Natural killer cell (primary cell): Measurements from ENCODE around the gene SNRPA1. TPM values are rescaled to one million over a fixed set of nuclear protein-coding genes. Genes with fewer than 3 reads are reported as not detected.

Experiments
- ATAC-seq, 3 donors: fragments of 150-1000 bp in 2 of 3; fragments of 200-7000 bp in 1 of 3; cut with Tn5 transposase; 1 replicate in 1 of 3; 2 replicates in 2 of 3; pipeline ENCODE4 v1.10.0; 2021; ENCODE audit warnings: mild to moderate bottlenecking in 2 of 3, moderate library complexity in 2 of 3
- DNase-seq, 2 donors: peaks; one replicate each; pipeline versions ENCODE4 v3.0.0 to v3.0.0-alpha.2; 2013 to 2021; ENCODE audit warnings: mixed read lengths in 1 of 2
- H3K27ac ChIP-seq: one replicate; pipeline ENCODE4 v1.5.1; 2013; ENCODE audit warnings: mild to moderate bottlenecking, low read length
- H3K27me3 ChIP-seq: one replicate; pipeline ENCODE4 v1.6.1; 2013; ENCODE audit warnings: low read length; ENCODE audit not compliant: control insufficient read depth, insufficient read depth
- H3K36me3 ChIP-seq: one replicate; pipeline ENCODE4 v1.6.1; 2013; ENCODE audit warnings: low read length; ENCODE audit not compliant: control insufficient read depth, insufficient read depth
- H3K4me1 ChIP-seq: one replicate; pipeline ENCODE4 v1.6.1; 2013; ENCODE audit warnings: low read length; ENCODE audit not compliant: control insufficient read depth, insufficient read depth
- H3K4me3 ChIP-seq: one replicate; pipeline ENCODE4 v1.5.1; 2013; ENCODE audit warnings: low read length
- H3K9me3 ChIP-seq: one replicate; pipeline ENCODE4 v1.6.1; 2013; ENCODE audit warnings: low read length; ENCODE audit not compliant: control insufficient read depth, insufficient read depth
- H3K27ac Mint-ChIP-seq, 2 donors: one replicate each; pipeline ENCODE4 v1.8.0; 2022; ENCODE audit warnings: mild to moderate bottlenecking in 2 of 2, mixed read lengths in 2 of 2, moderate library complexity in 1 of 2
- H3K27me3 Mint-ChIP-seq, 2 donors: one replicate each; pipeline ENCODE4 v1.8.0; 2022; ENCODE audit warnings: low read depth in 2 of 2, mixed read lengths in 2 of 2
- H3K36me3 Mint-ChIP-seq: one replicate; pipeline ENCODE4 v1.8.0; 2022; ENCODE audit warnings: mixed read lengths
- H3K4me1 Mint-ChIP-seq, 2 donors: one replicate each; pipeline ENCODE4 v1.8.0; 2022; ENCODE audit warnings: mixed read lengths in 2 of 2
- H3K4me3 Mint-ChIP-seq: one replicate; pipeline ENCODE4 v1.8.0; 2022; ENCODE audit warnings: mild to moderate bottlenecking, moderate library complexity, mixed read lengths
- H3K9me3 Mint-ChIP-seq, 2 donors: one replicate each; pipeline ENCODE4 v1.8.0; 2022; ENCODE audit warnings: mixed read lengths in 2 of 2
- WGBS: methylation state at CpG from one replicate; pipeline ENCODE4 v1.1.7; 2013; ENCODE audit warnings: missing lambda C conversion rate; ENCODE audit not compliant: insufficient coverage; 5-methylcytosine and 5-hydroxymethylcytosine counted together
- intact Hi-C: fragments of 100-400 bp; cut with micrococcal nuclease; formaldehyde crosslinking; loops from one replicate; pipeline ENCODE4 v1.14.2; 2022
- total RNA-seq, 4 donors: library from RNA; stranded (reverse); fragments of 120-200 nt in 1 of 4; gene quantifications; one replicate each; pipeline versions ENCODE4 v1.2.3 to v1.2.4, GENCODE V29; 2013 to 2022
- TF ChIP-seq, protein P1 (sequence below): fragments of 200-600 bp; IDR thresholded peaks from one replicate; pipeline ENCODE4 v1.8.0; 2022; ENCODE audit warnings: antibody characterized with exemption

The SNRPA1 gene
- total RNA-seq, 3 donors from 2014 or later (not counting 1 experiment from before 2014, with no cell fraction given) = 146 to 174 (median 167) TPM

- no peaks in the 10 kb centered on the region for H3K9me3 Mint-ChIP-seq
- TF ChIP-seq, protein P1, sequence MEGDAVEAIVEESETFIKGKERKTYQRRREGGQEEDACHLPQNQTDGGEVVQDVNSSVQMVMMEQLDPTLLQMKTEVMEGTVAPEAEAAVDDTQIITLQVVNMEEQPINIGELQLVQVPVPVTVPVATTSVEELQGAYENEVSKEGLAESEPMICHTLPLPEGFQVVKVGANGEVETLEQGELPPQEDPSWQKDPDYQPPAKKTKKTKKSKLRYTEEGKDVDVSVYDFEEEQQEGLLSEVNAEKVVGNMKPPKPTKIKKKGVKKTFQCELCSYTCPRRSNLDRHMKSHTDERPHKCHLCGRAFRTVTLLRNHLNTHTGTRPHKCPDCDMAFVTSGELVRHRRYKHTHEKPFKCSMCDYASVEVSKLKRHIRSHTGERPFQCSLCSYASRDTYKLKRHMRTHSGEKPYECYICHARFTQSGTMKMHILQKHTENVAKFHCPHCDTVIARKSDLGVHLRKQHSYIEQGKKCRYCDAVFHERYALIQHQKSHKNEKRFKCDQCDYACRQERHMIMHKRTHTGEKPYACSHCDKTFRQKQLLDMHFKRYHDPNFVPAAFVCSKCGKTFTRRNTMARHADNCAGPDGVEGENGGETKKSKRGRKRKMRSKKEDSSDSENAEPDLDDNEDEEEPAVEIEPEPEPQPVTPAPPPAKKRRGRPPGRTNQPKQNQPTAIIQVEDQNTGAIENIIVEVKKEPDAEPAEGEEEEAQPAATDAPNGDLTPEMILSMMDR = no peak
- no peak overlapping the region for H3K27ac ChIP-seq
- peaks cover 3 to 7% of the 10 kb centered on the region in 2 donors for H3K27me3 Mint-ChIP-seq
- peaks cover 17% of the 10 kb centered on the region for H3K4me1 ChIP-seq
- DNase-seq (no peak), ATAC-seq (no peak)
- H3K4me1 Mint-ChIP-seq = peaks cover 18 to 20% of the 10 kb centered on the region in 2 donors
- H3K36me3 ChIP-seq = no peaks in the 10 kb centered on the region
- H3K36me3 Mint-ChIP-seq = no peaks in the 10 kb centered on the region
- 83% methylated on average over 13 of the region's 13 CpGs for WGBS
- no peak overlapping the region for H3K27ac Mint-ChIP-seq
- peaks cover 2% of the 10 kb centered on the region for H3K27me3 ChIP-seq
- H3K4me3 ChIP-seq = no peak overlapping the region
- intact Hi-C loops = no loop called here
- H3K4me3 Mint-ChIP-seq = no peak overlapping the region
- H3K9me3 ChIP-seq = no peaks in the 10 kb centered on the region
Measured at GRCh38 chr15:101324524-101325177, 29.6 kb upstream of the SNRPA1 start.

- no peak overlapping the region for H3K4me3 Mint-ChIP-seq
- Histone ChIP-seq H3K27me3 (peaks cover 2% of the 10 kb centered on the region), H3K9me3 (no peaks in the 10 kb centered on the region), H3K36me3 (no peaks in the 10 kb centered on the region), H3K4me3 (no peak overlapping the region), H3K27ac (no peak overlapping the region), H3K4me1 (peaks cover 24% of the 10 kb centered on the region)
- DNase-seq = no peak
- TF ChIP-seq, protein P1 = no peak
- no peaks in the 10 kb centered on the region for H3K36me3 Mint-ChIP-seq
- H3K27me3 Mint-ChIP-seq = peaks cover 3 to 7% of the 10 kb centered on the region in 2 donors
- peaks cover 18 to 20% of the 10 kb centered on the region in 2 donors for H3K4me1 Mint-ChIP-seq
- H3K9me3 Mint-ChIP-seq = no peaks in the 10 kb centered on the region
- H3K27ac Mint-ChIP-seq = no peak overlapping the region
- 90% methylated on average over 21 of the region's 21 CpGs for WGBS
- intact Hi-C loops = no loop called here
- ATAC-seq = no peak
Measured at GRCh38 chr15:101323793-101324523, 28.9 kb upstream of the SNRPA1 start.

GRCh38 chr15:101322854-101323477, 27.9 kb upstream of the SNRPA1 start:
- intact Hi-C loops = no loop called here
- WGBS = 86% methylated on average over 17 of the region's 17 CpGs
- Histone ChIP-seq H3K27me3 (peaks cover 2% of the 10 kb centered on the region), H3K36me3 (no peaks in the 10 kb centered on the region), H3K4me1 (peaks cover 24% of the 10 kb centered on the region), H3K9me3 (no peaks in the 10 kb centered on the region), H3K4me3 (no peak overlapping the region), H3K27ac (no peak overlapping the region)
- no peak for DNase-seq
- no peak overlapping the region for H3K4me3 Mint-ChIP-seq
- H3K36me3 Mint-ChIP-seq = no peaks in the 10 kb centered on the region
- peaks cover 0 to 4% of the 10 kb centered on the region in 2 donors for H3K27me3 Mint-ChIP-seq
- H3K4me1 Mint-ChIP-seq = peaks cover 18 to 20% of the 10 kb centered on the region in 2 donors
- ATAC-seq = no peak
- TF ChIP-seq, protein P1 = no peak
- no peak overlapping the region for H3K27ac Mint-ChIP-seq
- no peaks in the 10 kb centered on the region for H3K9me3 Mint-ChIP-seq
